Left renal pelvis (tissue), 4 donors: ENCODE data around the gene ERGIC2. TPM values are rescaled to one million over a fixed set of nuclear protein-coding genes. Genes with fewer than 3 reads are reported as not detected.
"Not testable (repeated sequence)": the region's sequence is repeated elsewhere in the genome, so short reads cannot be mapped to it uniquely, and the experiment has no call there.

Experiments
- DNase-seq, 4 donors: peaks; one replicate each; pipeline ENCODE4 v3.0.0-alpha.2; 2013; ENCODE audit warnings: low read depth in 4 of 4, low spot score in 3 of 4
- polyA plus RNA-seq, 4 donors: library from polyadenylated mRNA; unstranded; fragments of 120-200 nt; gene quantifications; one replicate each; pipeline ENCODE4 v1.2.1, GENCODE V29; 2013; ENCODE audit not compliant: insufficient read length in 4 of 4

Gene ERGIC2, protein sequence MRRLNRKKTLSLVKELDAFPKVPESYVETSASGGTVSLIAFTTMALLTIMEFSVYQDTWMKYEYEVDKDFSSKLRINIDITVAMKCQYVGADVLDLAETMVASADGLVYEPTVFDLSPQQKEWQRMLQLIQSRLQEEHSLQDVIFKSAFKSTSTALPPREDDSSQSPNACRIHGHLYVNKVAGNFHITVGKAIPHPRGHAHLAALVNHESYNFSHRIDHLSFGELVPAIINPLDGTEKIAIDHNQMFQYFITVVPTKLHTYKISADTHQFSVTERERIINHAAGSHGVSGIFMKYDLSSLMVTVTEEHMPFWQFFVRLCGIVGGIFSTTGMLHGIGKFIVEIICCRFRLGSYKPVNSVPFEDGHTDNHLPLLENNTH
- 100 to 1,000 TPM in 3 of 4 donors, 10 to 100 TPM in 1; 99.8 to 141 (median 109) TPM for polyA plus RNA-seq

DNA sequence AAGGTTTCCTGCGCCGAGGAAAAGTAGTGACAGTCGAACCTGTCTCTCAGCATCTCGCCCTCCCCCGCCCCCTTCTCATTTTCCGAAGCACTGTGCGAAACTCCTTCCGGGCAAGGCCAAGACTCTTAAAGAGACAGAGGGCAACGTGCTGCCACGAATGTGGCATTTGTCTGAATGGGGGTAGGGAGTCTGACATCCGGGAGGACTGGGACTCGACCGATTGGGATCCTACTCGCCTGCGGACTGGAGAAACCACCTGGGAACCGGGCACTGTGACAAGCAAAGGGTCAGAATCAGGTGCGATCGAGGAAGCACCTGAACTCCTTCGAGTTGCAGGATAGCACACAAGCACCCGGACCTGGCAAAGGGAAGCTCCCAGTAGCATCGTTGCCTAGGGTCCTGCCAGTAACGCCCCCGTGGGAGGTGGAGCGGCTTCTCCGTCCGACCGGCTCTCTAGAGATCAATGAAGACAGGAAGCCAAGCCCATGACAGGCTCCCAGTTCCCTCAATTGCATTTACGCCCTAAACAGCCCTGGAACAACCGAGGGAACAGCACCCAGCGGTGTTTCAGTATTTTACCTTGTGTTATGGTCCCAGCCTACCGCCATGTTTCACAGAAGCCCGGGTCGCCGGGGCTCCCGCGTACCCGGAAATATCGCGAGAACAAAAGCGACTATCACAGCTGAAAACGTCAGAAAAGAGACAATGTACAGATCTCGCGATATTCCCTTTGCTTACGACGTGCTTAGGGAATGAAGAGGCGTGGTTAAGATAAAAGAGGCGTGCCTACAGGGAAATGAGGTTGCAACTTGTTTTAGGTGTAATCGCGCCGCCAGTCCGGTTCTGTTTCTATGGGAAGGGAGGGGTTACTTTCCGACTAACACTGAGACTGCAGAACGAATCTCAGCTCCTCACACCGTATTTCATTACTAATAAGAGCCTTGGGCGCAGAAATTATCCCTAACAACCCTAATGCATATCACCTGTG lies at the start of gene ERGIC2:
TSS of gene ERGIC2 (minus strand) at position 637 of the 988 bp plus-strand sequence. CDS start 9,539 bp downstream, outside the sequence.
- DNase-seq = peak; percentile 98 to 99 (median 98)

DNA sequence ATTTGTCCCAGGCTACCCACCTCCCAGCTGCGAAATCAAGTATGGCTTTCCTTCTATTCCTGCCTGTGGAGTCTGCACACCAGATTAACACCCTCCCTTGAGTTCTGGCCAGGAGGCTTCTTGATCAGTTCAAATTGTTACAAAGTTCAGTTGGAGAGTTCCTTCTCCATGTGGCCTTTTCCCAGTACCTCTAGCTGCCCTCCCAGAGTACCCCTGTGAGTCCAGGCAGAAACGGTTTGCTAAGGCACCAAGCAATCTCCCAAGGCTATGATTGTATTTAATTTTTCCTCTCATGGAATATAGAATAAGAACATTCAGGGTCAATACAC lies 49.7 kb upstream of the ERGIC2 start:
- DNase-seq = no peak

DNA sequence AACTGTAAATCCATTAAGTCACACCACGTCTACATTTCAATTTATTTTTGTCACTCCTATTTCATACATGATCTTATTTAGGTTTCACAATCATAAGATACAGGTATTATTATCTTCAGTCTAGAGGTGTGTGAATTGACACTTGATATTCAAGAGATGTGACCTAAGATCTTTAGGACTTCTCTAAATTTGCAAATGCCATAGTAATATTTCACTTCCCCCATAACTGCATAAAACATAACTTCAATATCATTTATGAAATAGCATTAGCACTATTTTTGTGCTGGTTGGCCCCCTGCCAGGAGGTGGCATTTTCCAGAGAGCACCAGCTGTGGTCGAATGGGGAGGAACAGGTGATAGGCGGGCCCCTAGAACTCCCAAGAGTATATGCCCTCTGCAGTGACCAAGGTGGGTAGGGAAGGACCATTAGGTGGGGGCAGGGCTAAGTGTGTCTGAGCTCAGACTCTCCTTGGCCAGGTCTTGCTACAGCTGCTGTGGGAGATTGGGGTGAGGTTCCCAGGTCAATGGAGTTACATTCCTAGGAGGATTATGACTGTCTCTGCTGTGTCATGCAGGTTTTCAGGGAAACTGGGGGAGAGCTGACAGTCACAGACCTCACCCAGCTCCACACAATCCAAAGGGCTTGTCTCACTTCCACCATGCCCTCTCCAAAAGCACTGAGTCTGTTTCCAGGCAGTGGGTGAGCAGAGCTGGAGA lies 49.2 kb upstream of the ERGIC2 start:
- DNase-seq = no peak

DNA sequence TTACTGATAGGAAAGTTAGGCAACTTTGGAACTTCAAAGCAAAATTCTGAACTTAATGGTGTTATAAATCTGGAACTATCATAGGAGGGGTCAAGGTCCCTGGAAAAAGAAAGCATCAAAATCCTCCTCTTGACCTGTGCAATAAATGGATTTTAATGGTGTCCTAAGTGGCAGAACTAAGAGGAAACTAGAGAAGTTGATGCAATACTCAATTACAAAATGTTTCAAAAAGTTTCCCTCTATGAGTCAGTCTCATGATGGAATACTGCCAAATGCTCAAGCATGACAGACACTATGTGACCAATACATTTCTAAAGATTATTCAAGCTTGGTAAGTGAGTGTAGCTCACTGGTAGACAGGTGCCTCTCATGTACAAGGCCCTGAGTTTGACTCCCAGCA lies 47.7 kb upstream of the ERGIC2 start:
- DNase-seq = no peak

DNA sequence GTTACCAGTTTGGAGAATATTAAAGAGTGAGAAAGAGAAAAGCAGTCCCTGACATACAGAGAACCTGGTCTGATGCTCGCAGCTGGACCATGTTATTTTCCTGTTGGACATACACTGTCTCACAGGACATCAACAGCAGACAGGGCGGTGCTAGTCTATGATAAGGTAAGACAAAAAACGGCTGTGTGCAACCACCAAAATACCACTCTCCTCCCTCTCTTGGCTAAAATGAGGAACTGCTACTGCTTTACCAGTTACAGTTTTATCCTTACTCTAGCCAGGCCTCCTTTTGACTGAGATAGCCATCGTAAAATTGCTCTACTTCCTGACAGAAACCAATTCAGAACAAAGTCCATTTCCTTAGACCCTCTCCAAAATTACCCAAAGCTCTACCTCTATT lies 47.0 kb upstream of the ERGIC2 start:
- DNase-seq = no peak

DNA sequence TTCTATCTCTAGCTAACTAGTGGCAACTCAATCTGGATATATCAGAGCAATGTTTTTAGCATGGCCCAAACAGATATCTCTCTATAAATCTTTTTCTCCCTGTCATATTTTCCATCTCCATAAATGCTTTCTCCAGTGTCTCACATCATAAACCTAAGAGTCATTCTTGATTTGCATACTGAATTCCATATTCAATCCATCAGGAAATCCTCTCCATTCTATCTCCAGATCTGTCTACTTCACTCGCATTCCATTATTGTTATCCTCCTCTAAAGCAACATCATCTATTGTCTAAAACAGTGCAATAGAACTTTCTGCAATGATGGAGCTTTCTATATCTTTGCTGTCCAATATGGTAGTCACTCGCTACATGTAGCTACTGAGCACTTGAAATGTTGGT lies 45.5 kb upstream of the ERGIC2 start:
- DNase-seq = no peak

DNA sequence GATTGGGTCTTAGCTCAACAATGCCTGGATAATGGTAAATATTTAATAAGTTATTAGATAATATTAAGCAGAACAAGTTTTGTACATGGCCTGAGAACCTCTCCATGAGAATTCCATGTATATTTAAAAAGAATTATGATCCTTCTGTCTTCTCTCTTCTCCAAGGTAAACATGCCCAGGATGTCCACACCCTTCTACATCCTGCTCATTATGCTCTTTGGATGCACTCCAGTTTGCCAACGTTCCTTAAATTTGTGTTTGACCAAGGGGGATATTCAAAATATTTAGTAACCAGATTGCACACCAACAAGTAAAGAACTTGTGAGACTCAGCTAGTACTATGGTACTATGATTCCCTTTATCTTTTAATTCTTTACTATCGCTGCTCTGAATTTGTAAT lies 44.8 kb upstream of the ERGIC2 start:
- no peak for DNase-seq

DNA sequence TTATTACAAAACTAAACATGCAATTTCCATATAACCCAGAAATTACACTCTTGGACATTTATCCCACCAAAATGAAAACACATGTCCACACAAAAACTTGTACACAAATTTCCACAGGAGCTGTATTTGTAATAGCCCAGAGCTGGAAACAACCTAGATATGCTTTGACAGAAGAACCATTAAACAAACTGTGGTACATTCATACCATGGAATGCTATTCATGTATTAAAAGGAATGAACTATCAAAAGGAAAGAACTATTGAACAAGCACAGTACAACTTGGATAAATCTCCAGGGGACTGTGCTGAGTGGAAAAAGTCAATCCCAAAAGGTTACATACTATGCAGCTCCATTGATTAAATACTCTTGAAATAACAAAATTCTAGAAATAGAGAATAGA lies 35.8 kb upstream of the ERGIC2 start:
- no peak for DNase-seq

DNA sequence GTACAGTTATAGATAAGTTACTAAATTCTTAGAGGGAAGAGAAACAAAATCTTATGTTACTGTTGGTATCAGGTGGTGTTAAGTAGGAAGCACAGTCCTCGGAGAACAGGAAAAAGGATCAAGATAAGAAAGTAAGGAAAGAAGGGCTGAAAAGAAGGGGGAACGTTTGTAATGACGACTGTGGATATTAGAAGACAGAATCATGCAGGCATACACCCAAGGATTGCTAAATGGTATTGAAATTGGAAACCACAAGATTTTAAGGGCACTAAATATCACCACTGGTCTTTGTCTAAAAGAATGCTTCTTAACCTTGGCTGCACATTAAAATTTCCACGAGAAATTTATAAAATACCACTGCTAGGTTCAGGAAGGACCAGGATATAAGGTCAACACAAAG lies 34.1 kb upstream of the ERGIC2 start:
- no peak for DNase-seq

DNA sequence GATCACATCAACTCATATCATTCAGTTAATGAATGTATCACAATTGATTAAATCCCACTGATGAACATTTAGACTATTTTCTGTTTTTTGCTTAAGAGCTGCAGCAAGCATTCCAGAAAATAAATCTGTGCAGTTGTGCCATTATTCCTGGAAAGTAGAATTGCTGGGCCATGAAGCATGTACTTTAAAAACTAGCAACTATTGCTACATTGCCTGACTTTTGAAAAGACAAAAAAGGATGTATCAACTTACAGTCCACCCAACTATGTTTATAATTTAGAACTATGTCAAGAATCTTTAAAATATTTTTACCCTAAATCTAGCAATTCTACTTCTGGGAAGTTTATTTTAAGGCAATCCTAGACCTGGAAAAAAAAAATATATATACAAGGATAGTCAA lies 33.4 kb upstream of the ERGIC2 start:
- no peak for DNase-seq

DNA sequence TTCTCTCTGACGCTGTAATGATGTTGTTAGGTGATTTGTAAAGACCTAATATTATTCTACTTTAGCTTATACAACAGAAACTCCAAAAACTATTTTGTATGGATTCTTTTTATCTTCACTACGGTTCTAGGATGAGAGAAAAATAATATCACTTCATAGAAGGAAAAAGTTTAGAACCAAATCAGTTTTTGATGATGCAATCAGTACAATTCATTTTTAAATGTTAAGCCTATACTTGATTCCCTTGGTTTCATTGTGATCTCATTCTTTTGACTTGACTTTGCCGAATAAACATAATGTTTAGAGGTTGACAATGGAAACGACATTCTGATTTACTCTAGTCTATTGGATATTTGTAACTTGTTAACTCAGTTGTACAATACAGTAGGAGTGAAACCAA lies 24.6 kb upstream of the ERGIC2 start:
- no peak for DNase-seq

DNA sequence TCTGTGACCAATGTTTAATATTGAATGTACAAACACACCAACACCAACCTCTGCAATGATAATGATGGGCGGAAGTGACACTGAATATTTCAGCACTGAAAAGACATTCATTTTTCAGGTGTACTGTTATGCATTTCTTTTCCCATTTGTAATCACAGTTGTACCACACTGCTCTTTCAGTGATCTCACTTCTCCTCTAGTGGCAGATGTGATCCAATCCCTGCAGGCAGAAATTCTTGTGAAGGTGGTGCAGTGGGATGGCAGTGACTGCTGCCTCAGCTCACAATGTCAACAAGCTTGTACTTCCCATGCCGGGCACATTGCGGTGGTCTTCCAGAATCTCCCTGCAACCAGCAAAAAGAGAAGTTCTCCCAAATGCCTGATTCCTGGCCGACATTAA lies 23.0 kb upstream of the ERGIC2 start:
- DNase-seq = no peak

DNA sequence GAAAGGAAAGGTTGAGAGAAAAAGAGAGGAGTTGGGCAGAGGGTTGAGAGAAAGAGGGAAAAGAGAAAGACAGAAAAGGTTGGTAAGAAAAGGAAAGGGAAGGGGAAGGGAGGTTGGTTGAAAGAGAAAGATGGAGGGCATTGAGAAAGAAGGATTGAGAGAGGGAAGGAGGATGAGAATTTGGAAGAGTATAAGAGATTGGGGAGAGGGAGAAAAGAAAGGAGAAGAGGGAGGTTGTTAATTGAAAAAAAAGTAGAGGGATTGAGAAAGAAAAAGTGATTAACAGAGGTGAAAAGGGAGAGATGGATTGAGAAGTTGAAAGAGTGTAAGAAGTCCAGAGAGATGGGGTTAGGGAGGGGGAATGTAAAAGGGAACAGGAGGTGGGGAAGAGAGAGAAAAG lies 21.5 kb upstream of the ERGIC2 start:
- DNase-seq = no peak

DNA sequence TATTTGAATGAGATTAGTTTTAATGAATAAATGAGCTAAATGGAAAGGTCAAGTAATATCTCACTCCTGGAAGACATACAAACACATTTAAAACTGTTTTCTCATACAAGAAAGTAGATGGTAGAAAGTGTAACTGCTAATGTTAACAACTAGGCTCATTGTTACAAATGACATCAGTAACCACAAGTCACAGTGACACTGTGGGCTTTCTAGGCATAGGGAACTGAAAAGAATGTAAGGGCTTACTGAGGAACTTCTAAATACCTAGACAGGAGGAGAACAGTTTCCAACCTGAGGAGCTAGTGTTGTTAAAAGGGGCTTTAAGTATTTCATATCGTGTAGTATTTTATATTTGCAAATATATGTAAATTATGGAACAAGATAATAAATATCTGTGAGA lies 17.5 kb upstream of the ERGIC2 start:
- no peak for DNase-seq

DNA sequence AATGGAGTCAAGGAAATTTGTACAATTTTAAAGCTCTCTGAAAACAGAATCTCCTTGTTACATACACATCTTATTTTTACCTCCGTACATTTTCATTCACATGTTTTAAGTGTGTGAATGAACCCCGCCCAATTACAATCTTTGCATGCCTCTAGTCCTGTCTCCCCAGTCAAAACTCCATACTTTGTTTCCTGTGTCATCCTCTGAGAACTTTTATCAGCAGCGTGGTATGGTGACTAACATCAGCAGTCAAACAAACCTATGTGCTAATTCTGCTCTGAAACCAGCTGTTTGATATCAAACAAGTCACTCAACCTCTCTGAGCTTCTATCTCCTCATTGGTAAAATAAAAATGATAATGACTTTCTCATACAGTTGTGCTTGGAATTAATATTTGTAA lies 15.8 kb upstream of the ERGIC2 start:
- no peak for DNase-seq

DNA sequence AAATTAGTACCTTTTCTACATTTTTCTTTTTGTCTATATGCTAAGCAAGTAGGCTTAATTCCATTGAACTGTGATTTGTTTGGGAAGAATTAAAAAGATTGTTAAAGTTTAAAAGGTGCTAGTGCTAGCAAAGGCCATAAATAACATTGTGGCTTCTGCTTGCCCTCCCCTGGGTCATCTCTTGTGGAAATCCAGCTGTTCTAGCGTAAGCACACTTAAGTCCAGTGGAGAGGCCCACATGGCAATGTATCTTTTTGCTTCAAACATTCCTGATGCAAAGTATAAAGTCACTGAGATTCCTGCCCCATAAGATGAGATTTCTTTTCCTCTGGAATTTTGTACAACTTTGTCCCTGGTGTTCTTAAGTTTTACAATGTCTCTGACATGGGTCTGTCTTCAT lies 14.4 kb upstream of the ERGIC2 start:
- no peak for DNase-seq

DNA sequence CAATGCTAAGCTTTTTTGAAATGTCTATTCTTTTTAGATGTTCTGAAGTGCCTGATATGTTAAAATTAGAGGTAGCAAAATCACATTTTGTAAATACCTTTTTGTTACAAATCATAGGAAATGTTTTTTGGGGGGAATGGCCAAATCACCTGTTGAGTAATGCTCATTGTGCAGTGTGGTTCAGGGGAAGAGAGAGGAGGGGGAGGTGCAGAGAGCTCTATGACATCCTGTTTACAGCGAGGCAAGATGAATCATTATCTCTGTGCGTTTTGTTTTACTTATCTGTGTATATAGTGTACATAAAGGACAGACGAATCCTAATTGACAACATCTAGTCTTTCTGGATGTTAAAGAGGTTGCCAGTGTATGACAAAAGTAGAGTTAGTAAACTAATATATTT lies 9.4 kb upstream of the ERGIC2 start:
- DNase-seq = not testable (repeated sequence)

DNA sequence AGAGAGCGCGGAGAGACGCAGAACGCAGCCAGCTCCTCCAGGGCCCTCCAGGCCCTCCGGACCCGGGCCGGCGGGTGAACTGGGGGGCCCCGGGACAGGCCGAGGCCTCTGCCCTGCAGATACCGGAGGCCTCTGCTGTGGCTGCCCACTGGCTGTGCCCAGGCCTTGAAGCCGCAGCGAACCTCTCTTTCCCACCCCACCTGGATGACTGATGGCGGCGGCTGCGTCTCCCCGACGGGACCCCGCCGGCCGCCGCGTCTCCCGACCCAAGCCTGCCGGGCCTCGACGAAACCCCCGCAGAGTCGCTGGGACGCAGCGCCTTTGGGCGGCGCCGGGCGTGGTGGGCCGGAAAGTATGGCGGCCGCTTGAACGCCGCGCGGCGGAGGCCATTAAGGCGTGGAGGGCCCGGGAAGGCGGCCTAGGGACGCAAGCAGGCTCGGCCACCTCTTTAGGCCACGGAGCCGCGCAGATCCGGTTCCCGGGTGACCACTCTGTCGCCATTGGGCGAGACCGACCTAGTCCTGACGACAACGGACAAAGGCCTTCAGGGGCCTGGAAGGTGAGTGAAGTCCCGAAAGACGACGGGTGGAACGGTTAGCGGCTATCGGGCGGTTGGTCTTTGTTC lies 8.4 kb upstream of the ERGIC2 start:
- no peak for DNase-seq

DNA sequence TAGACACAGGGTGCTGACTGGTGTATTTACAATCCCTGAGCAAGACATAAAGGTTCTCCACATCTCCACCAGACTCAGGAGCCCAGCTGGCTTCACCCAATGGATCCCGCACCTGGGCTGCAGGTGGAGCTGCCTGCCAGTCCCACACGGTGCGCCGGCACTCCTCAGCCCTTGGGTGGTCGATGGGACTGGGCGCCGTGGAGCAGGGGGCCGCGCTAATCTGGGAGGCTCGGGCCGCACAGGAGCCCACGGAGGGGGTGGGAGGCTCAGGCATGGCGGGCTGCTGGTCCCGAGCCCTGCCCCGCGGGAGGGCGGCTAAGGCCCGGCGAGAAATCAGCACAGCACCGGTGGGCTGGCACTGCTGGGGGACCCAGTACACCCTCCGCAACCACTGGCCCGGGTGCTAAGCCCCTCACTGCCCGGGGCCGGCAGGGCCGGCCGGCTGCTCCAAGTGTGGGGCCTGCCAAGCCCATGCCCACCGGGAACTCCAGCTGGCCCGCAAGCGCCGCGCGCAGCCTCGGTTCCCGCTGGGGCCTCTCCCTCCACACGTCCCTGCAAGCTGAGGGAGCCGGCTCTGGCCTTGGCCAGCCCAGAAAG lies 5.2 kb upstream of the ERGIC2 start:
- DNase-seq = not testable (repeated sequence)

DNA sequence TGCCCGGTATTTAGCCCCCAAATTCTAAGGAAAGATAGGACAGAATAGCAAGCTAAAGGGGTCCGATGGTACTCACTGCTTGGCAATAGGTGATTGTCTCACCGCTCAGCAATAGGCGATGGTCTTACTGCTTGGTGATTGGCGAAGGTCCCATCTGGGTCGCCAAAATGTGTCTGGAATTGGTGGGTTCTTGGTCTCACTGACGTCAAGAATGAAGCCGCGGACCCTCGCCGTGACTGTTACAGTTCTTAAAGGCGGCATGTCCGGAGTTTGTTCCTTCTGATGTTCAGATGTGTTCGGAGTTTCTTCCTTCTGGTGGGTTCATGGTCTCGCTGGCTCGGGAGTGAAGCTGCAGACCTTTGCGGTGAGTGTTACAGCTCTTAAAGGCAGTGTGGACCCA lies 4.2 kb upstream of the ERGIC2 start:
- not testable (repeated sequence) for DNase-seq
